ENCODE results near the gene RLIM. TPM values are rescaled to one million over a fixed set of nuclear protein-coding genes. Genes with fewer than 3 reads are reported as not detected.

RLIM gene
- total RNA-seq, 4 donors from 2014 or later = 15.3 to 26.7 (median 21.5) TPM

DNA sequence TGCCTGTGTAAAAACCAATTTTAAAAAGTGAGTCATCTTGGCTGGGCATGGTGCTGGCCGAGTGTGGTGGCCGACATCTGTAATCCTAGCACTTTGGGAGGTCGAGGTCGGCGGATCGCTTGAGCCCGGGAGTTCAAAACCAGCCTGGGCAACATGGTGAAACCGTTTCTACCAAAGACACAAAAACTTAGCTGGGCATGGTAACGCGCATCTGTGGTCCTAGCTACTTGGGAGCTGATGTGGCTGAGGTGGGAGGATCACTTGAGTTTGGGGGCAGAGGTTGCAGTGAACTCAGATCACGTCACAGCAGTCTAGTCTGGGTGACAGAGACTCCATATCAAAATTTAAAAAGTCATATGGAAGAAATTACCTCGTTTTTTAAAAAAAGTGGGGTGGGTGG, 7.6 kb downstream of the RLIM start:
- in situ Hi-C loops (cut with MboI; ENCODE audit: low sequenced_read_pairs in 4 of 4) = no loop called here
- Histone ChIP-seq H3K27me3 (no peaks in the 10 kb centered on the region), H3K9me3 (no peaks in the 10 kb centered on the region), H3K36me3 (no peaks in the 10 kb centered on the region), H3K4me3 (no peak overlapping the region), H3K4me1 (peaks cover 4 to 11% of the 10 kb centered on the region in 2 donors), H3K27ac (no peak overlapping the region)
- intact Hi-C loops (cut with DNase I; ENCODE audit: low total_unique reads) = no loop called here
- TF ChIP-seq, protein P1, sequence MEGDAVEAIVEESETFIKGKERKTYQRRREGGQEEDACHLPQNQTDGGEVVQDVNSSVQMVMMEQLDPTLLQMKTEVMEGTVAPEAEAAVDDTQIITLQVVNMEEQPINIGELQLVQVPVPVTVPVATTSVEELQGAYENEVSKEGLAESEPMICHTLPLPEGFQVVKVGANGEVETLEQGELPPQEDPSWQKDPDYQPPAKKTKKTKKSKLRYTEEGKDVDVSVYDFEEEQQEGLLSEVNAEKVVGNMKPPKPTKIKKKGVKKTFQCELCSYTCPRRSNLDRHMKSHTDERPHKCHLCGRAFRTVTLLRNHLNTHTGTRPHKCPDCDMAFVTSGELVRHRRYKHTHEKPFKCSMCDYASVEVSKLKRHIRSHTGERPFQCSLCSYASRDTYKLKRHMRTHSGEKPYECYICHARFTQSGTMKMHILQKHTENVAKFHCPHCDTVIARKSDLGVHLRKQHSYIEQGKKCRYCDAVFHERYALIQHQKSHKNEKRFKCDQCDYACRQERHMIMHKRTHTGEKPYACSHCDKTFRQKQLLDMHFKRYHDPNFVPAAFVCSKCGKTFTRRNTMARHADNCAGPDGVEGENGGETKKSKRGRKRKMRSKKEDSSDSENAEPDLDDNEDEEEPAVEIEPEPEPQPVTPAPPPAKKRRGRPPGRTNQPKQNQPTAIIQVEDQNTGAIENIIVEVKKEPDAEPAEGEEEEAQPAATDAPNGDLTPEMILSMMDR (IDR thresholded peaks at IDR 0.05 in 4 of 5, conservative IDR thresholded peaks at IDR 0.05 in 1 of 5) = no peak
- no peak for TF ChIP-seq POLR2A (IDR thresholded peaks at IDR 0.05)
- no peak for ATAC-seq
- DNase-seq = no peak

DNA sequence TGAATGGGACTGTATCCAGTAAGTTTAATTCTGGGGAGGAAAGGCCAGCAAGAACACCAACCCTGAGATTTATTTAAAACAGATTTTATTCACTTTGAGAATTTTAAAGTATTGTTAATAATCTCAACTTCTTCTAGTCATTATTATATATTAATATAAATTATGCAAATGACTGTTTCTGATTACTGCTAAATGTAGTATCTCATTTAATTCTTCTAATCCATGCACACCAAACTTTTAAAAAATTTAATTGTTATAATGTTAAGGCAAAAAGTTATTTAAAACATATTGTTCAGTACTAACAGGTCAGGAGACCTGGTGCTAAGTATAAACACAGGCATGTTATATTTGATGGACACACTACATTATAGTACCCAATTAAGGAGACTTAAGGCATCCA, 8.1 kb downstream of the RLIM start:
- no peak for ATAC-seq
- in situ Hi-C loops (cut with MboI; ENCODE audit: low sequenced_read_pairs in 4 of 4) = no loop called here

DNA sequence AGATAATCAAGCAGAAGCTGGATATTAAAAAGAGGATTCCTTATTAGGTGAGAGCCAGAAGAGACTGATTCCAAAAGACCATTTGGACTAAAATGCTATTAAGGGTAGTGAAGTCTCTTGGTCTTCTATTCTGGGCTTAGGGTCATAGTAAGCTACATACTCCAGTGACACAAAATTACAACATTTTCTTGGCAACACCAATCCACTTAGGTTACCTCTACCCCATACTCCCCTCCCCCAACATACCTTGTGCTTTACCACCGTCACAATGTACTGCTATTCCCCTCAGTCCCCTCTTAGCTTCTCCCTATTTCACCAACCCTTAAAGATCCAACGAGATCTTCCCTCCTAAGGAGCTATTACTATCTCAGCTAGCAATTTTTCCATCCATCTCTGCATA, 11.4 kb downstream of the RLIM start:
- intact Hi-C loops (cut with DNase I; ENCODE audit: low total_unique reads) (no loop called here), in situ Hi-C loops (cut with MboI; ENCODE audit: low sequenced_read_pairs in 4 of 4) (no loop called here)
- no peak for DNase-seq
- Histone ChIP-seq H3K27ac (peak overlapping the region in 1 of 4 donors; percentile 7), H3K36me3 (no peaks in the 10 kb centered on the region), H3K4me1 (peaks cover 4 to 11% of the 10 kb centered on the region in 2 donors), H3K27me3 (no peaks in the 10 kb centered on the region), H3K9me3 (no peaks in the 10 kb centered on the region), H3K4me3 (no peak overlapping the region)
- peak in 1 of 2 donors; percentile 74 for ATAC-seq
- TF ChIP-seq, protein P1 (IDR thresholded peaks at IDR 0.05 in 4 of 5, conservative IDR thresholded peaks at IDR 0.05 in 1 of 5) = no peak
- no peak for TF ChIP-seq POLR2A (IDR thresholded peaks at IDR 0.05)

More for the DNA sequence above, 8.1 kb downstream of the RLIM start:
- Histone ChIP-seq H3K4me3 (no peak overlapping the region), H3K27me3 (no peaks in the 10 kb centered on the region), H3K27ac (no peak overlapping the region), H3K4me1 (peaks cover 4 to 11% of the 10 kb centered on the region in 2 donors), H3K36me3 (no peaks in the 10 kb centered on the region), H3K9me3 (no peaks in the 10 kb centered on the region)
- intact Hi-C loops (cut with DNase I; ENCODE audit: low total_unique reads) = no loop called here
- DNase-seq = no peak
- TF ChIP-seq, protein P1 (IDR thresholded peaks at IDR 0.05 in 4 of 5, conservative IDR thresholded peaks at IDR 0.05 in 1 of 5) = no peak
- TF ChIP-seq POLR2A (IDR thresholded peaks at IDR 0.05) = no peak

DNA sequence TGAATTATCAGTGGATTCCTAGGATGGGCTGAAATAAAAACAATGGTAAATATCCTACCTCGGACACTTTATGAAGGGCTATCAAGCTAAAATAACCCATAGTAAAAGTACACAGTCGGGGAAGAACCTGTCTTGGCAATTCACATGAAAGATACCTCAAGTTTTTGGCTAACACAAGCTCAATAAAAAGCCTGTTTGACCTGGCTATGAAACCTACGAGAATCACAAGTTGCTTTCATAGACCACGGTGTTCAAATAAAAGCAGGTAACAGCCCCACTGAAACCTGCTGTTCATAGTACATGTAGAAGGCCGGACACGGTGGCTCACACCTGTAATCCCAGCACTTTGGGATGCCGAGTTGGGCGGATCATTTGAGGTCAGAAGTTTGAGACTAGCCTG, 12.3 kb downstream of the RLIM start:
- DNase-seq = no peak
- H3K27ac ChIP-seq = no peak overlapping the region
- H3K4me1 ChIP-seq = peaks cover 4 to 11% of the 10 kb centered on the region in 2 donors
- no peaks in the 10 kb centered on the region for H3K9me3 ChIP-seq
- no peaks in the 10 kb centered on the region for H3K36me3 ChIP-seq
- in situ Hi-C loops (cut with MboI; ENCODE audit: low sequenced_read_pairs in 4 of 4) = no loop called here
- H3K27me3 ChIP-seq = no peaks in the 10 kb centered on the region
- no peak for ATAC-seq
- intact Hi-C loops (cut with DNase I; ENCODE audit: low total_unique reads) = no loop called here
- H3K4me3 ChIP-seq = no peak overlapping the region
- TF ChIP-seq, protein P1 (IDR thresholded peaks at IDR 0.05 in 4 of 5, conservative IDR thresholded peaks at IDR 0.05 in 1 of 5) = no peak
- no peak for TF ChIP-seq POLR2A (IDR thresholded peaks at IDR 0.05)

DNA sequence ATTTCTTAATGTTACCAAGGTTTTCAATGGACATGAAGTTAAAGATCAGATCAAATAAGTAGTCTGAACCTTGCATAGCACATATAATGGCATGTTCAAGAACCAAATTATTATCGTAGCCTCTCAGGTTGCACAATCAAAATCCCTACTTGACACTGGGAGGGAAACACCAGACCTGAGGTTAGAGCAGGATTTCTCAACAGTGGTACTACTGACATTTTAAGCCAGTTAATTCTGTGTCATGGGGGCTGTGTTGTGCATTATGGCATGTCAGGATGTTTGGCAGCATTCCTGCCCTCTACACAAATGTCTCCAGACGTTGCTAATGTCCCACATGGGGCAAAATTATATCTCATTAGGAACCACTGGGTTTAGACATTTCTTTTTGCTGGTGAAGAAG, 20.8 kb downstream of the RLIM start:
- Histone ChIP-seq H3K4me1 (no peaks in the 10 kb centered on the region), H3K9me3 (no peaks in the 10 kb centered on the region), H3K36me3 (peaks cover 0 to 17% of the 10 kb centered on the region in 2 donors), H3K4me3 (no peak overlapping the region), H3K27me3 (no peaks in the 10 kb centered on the region), H3K27ac (no peak overlapping the region)
- ATAC-seq (no peak), DNase-seq (no peak)
- intact Hi-C loops (cut with DNase I; ENCODE audit: low total_unique reads) (no loop called here), in situ Hi-C loops (cut with MboI; ENCODE audit: low sequenced_read_pairs in 4 of 4) (no loop called here)
- TF ChIP-seq POLR2A (IDR thresholded peaks at IDR 0.05) = no peak
- TF ChIP-seq, protein P1 (IDR thresholded peaks at IDR 0.05 in 4 of 5, conservative IDR thresholded peaks at IDR 0.05 in 1 of 5) = no peak
